Measurements from ENCODE around the gene OTOP3.
"Not testable (repeated sequence)": the region's sequence is repeated elsewhere in the genome, so short reads cannot be mapped to it uniquely, and the experiment has no call there.

Gene OTOP3, protein sequence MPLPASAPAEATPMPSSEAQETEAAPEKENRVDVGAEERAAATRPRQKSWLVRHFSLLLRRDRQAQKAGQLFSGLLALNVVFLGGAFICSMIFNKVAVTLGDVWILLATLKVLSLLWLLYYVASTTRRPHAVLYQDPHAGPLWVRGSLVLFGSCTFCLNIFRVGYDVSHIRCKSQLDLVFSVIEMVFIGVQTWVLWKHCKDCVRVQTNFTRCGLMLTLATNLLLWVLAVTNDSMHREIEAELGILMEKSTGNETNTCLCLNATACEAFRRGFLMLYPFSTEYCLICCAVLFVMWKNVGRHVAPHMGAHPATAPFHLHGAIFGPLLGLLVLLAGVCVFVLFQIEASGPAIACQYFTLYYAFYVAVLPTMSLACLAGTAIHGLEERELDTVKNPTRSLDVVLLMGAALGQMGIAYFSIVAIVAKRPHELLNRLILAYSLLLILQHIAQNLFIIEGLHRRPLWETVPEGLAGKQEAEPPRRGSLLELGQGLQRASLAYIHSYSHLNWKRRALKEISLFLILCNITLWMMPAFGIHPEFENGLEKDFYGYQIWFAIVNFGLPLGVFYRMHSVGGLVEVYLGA

GRCh38 chr17:74935585-74936469, at the start of gene OTOP3:
TSS of gene OTOP3 (plus strand) at chr17:74935898. CDS start at chr17:74935922, 24 bp downstream.
- no peak for DNase-seq (ENCODE audit: low read depth in 2 of 2)

DNA sequence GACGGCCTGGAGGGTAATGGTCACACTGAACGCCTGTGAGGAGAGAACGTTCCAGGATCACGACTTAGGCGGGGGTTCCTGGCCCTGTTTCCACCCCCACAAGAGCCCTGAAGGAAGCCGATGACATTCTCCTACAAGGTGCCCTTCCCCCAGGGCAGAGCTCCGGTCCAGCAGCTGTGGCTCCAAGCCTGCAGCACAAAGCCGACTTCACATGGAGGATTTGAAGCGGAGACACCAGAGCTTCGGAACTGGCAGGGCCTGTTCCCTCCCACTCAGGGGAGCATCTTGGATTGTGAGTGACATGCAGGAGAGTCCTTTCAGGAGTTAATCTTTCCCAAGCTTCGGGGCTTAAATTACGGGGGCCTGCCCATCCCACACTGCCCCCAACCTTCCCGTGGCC, 47.2 kb upstream of the OTOP3 start:
- no peak for DNase-seq (ENCODE audit: low read depth in 2 of 2)

- no peak for DNase-seq (ENCODE audit: low read depth in 2 of 2)
These were observed 45.1 kb upstream of the OTOP3 start for GRCh38 chr17:74890554-74890953.

GRCh38 chr17:74892013-74892841, 43.5 kb upstream of the OTOP3 start:
- DNase-seq (ENCODE audit: low read depth in 2 of 2), result no peak

DNA sequence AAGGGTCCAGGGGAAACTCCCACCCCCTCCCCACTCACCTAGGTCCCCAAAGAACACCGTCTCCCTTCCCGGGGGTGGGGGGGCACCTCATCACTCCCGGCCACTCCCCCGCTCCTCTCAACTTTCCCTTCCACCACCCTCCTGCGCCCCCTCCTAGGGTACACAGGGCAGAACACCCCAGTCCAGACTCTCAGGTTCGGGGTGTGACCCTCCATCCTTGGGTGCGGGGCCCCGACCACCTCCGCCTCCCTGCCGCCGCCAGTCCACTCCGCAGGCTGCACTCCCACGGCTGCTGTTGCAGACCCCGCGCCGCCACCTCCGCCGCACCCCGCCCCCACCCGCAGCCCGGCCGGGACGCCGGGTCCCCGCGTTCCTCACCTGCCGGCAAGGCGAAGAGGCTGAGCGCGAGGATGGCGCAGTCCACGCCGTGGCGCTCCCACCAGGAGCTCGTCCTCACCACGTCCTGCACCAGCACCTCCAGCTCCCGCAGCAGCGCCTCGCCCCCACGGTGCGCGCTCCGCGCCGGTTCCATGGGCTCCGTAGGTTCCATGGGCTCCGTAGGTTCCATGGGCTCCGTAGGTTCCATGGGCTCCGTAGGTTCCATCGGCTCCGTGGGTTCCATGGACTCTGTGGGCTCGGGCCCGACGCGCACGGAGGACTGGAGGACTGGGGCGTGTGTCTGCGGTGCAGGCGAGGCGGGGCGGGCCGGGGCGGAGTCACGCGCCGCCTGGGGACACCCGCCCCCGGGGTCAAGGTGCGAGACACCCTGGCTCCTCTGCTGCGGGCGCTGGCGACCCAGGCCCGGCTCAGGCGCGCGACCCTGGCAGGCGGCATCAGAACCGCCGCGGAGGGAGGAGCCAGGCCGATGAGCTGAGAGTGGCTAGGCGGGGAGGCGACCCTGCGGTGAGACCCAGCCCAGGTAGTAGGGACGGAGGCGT, 42.5 kb upstream of the OTOP3 start, which contains the start of gene FADS6:
TSS of gene FADS6 (minus strand) at position 660 of the 938 bp plus-strand sequence. CDS start at position 622, 38 bp downstream.
- DNase-seq (ENCODE audit: low read depth in 2 of 2), result no peak

DNA sequence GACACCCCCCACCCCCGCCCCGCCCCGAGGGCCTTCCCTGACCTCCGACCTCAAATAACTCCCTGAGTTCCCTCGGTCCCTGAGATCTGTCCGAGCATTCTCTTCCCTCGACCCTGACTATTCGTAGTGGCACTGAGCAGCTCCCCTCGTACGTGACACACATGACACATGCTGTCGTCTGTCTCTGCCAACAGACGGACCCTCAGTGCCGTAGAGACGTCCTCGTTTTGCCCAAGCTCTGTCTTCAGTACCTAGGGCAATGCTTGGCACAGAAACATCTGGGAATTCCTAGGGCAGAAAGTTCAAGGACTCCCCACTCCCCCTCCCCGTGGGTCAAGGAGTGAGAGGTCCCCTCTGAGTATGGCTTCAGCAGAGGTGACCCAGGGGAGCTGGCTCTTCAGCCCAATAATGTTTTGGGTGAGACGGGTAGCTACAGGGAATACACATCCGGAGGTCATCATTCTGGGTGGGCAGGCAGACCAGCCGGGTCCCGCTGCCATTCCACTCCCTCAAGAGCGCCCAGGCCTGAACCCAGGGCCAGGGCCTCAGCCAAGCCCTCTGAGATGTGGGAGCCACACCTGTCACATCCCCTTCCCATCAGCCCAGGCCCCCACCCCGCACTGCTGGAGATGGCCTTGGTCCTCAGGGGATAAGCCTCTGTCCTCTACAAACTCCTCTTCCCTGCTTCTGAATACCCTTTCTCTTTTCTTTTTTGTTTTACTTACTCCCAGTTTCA, 41.6 kb upstream of the OTOP3 start:
- no peak for DNase-seq (ENCODE audit: low read depth in 2 of 2)

- DNase-seq (ENCODE audit: low read depth in 2 of 2), result no peak
These were observed 37.2 kb upstream of the OTOP3 start for GRCh38 chr17:74898376-74898946.

DNA sequence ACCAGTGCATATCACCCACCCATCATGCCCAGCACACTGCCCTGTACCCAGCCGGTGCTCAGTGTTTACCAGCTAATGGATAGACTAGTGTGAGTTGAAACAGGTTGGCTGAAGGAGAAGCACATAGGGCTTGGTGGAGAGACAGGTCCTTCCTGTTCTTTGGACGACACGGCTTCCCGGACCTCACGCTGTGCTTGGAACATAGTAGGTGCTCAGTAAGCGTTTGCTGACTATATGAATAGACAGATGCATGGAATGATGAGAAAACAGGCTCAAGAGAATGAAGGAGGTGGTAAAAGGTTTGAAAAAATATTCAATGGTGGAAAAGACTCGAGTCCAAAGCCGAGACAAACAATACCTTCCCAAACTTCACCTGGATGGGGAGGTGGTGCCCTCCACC, 35.5 kb upstream of the OTOP3 start:
- no peak for DNase-seq (ENCODE audit: low read depth in 2 of 2)

- DNase-seq (ENCODE audit: low read depth in 2 of 2), result no peak
These were observed 34.2 kb upstream of the OTOP3 start for GRCh38 chr17:74901353-74902135.

DNA sequence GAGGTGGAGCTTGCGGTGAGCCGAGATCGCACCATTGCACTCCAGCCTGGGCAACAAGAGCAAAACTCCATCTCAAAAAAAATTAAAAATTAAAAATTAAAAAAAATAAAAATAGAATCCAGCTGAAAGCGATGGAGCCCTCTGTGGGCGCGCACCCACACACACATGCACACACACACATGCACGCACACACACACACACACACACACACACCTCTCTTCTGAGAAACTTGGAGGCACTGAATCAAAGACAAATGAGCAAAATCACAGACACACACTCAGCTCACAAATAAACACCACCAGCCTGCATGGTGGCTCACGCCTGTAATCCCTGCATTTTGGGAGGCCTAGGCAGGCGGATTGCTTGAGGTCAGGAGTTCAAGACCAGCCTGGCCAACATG, 32.7 kb upstream of the OTOP3 start:
- DNase-seq (ENCODE audit: low read depth in 2 of 2), result no peak

GRCh38 chr17:74903671-74904070, 32.0 kb upstream of the OTOP3 start:
- no peak for DNase-seq (ENCODE audit: low read depth in 2 of 2)

GRCh38 chr17:74904687-74905409, 30.9 kb upstream of the OTOP3 start:
- no peak for DNase-seq (ENCODE audit: low read depth in 2 of 2)

GRCh38 chr17:74906214-74906793, 29.4 kb upstream of the OTOP3 start:
- not testable (repeated sequence) for DNase-seq (ENCODE audit: low read depth in 2 of 2)

- DNase-seq (ENCODE audit: low read depth in 2 of 2), result no peak
These were observed 28.7 kb upstream of the OTOP3 start for GRCh38 chr17:74907012-74907411.

- not testable (repeated sequence) for DNase-seq (ENCODE audit: low read depth in 2 of 2)
These were observed 26.6 kb upstream of the OTOP3 start for GRCh38 chr17:74909097-74909496.

DNA sequence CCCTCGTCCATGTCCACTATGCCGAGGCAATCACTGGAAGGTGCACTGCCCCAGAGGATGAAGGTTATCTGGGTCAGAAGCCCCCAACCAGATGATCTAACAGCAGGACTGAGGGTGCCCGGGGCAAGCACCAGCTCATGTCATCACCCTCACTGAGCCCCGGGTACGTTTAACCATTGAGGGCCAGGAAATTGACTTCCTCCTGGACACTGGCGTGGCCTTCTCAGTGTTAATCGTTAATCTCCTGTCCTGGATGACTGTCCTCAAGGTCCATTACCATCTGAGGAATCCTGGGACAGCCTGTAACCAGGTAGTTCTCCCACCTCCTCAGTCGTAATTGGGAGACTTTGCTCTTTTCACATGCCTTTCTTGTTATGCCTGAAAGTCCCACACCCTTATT, 24.3 kb upstream of the OTOP3 start:
- not testable (repeated sequence) for DNase-seq (ENCODE audit: low read depth in 2 of 2)

DNA sequence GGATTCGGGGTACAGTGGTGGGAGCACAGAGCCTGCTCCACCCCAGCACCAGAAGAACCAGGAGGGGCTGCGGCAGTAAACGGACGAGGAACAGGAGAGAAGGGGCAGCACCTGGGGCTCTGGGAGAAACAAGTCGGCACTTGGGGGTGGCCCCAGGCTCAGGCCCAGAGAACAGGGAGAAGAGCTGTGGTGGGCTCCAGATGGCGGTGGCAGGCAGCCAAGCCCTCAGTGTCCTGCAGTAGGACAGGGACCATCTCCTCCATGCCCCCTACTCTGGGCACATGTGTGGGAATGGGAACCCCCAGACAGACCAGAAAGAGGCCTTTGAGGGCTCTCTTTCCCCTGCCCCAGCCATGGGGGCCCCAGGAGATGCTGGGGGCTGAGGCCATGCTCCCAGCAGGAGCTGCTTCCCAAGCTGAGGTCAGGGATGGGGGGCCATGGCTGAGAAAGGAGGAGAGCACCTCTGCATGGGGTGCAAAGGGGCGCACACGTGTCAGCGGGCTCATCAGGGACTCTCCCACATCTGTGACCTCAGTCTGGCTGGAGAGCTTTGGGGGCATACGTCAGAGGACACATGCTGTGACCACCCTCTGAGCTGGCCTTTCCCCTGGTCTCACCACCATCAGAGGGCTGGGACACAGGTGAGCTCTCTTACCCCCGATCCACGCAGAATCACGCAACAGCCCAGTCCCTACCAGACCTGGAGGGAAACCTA, 19.4 kb upstream of the OTOP3 start:
- DNase-seq (ENCODE audit: low read depth in 2 of 2), result no peak

Measured in stimulated activated CD4-positive, alpha-beta T cell treated with anti-CD3 and anti-CD28 coated beads, Interleukin-1b, Interleukin-23, amount 100 ng/mL, for 1 hour (primary cell).